Activated CD4-positive, alpha-beta T cell treated with anti-CD3 and anti-CD28 coated beads, Interleukin-2, amount 50 U/mL, for 4 hours (primary cell): ENCODE data around the gene STARD8.
"Not testable (repeated sequence)": the region's sequence is repeated elsewhere in the genome, so short reads cannot be mapped to it uniquely, and the experiment has no call there.

ENCODE experiments used
- DNase-seq, 2 experiments: peaks; one replicate each; pipeline ENCODE4 v3.0.0-alpha.2; 2020

STARD8 gene

DNA sequence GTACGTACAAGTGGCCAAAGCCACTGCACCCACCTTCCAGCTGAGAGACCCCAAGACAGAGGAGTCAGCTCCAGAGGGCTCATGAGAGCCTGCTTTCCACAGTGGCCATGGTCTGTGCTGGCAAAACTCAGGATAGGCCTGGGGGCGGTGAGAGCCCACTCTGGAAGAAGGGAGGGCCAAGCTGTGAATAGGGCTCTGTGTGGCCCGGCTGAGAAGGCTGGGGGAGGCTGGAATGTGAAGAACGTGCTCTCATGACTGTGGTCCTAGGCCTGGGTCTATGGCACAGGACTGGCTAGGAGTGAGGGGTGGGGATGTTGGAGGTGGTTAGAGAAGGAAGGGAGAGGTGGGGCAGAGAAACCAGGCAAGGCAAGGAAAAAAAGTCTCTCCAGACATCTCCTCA is 13.3 kb downstream of the STARD8 start:
- no peak for DNase-seq

DNA sequence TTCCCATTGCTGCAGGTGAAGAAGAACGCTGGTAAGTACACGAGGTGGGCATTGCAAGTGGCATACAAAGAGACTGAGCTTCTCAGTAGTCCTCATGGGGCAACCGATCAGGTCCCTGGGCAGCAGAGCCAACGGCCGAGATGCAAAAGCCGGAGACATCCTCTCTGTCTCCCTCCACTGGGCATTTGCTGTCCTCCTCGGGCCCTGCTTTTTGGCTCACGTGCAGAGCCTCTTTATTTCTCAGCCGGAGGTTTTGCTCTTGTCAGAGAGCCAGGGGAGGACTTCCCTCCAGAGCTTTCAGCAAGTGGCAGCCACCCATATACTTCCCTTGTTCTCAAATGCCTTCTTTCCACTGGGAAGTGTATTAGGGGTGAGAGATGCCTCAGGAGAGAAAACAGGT is 18.0 kb downstream of the STARD8 start:
- no peak for DNase-seq

- no peak for DNase-seq
Observed at GRCh38 chrX:68666580-68666979, 19.1 kb downstream of the STARD8 start.

- DNase-seq: no peak
Observed at GRCh38 chrX:68669094-68669860, 21.8 kb downstream of the STARD8 start.

GRCh38 chrX:68669871-68670270 is 22.4 kb downstream of the STARD8 start:
- DNase-seq: no peak

GRCh38 chrX:68671221-68671620 is 23.8 kb downstream of the STARD8 start:
- DNase-seq: no peak

- no peak for DNase-seq
Observed at GRCh38 chrX:68672581-68673318, 25.3 kb downstream of the STARD8 start.

GRCh38 chrX:68675571-68675970 is 28.1 kb downstream of the STARD8 start:
- no peak for DNase-seq

- DNase-seq: no peak
Observed at GRCh38 chrX:68676335-68676734, 28.9 kb downstream of the STARD8 start.

GRCh38 chrX:68677998-68678397 is 30.5 kb downstream of the STARD8 start:
- DNase-seq: no peak

GRCh38 chrX:68681443-68681941 is 34.0 kb downstream of the STARD8 start:
- DNase-seq: no peak

- DNase-seq: no peak
Observed at GRCh38 chrX:68682790-68683189, 35.3 kb downstream of the STARD8 start.

DNA sequence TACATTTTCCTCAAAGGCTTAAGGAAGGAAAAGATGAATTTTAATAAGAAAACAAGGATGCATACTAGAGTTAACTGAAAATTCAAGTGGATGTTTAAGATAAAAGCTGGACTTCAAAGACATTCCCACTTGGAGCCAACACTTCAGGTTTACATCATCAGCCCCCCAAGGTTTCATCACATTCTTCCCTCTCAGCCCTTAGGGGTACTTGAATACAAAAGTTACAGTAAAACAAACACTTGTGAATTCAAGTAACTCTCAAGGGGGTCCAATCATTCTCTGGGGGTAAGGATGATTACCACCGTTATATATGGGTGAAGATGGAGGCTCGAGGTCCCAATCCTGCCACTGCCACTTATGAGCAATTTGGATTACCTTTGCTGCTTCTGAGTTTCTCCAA is 36.1 kb downstream of the STARD8 start:
- no peak for DNase-seq

GRCh38 chrX:68684291-68684918 is 36.9 kb downstream of the STARD8 start:
- no peak for DNase-seq

- DNase-seq: no peak
Observed at GRCh38 chrX:68684919-68685304, 37.4 kb downstream of the STARD8 start.

DNA sequence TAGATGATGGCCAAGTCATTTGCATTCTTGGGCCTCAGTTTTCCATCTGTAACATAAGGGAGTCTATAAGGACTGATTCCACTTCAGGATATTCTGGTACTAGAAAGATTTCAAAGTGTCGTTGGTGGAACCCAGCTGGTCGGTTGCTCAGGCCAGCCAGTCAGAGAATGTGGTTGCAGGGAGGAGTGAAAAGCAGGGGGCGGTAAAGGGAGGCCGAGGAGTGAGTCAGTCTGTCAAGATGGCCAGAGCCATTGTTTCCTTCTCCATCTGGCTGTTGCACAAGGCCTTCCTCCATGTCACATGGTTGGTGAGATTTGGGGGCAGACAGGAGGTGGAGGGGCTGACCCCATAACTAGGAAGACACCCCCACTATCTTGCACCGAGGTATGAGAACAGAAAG is 38.2 kb downstream of the STARD8 start:
- no peak for DNase-seq

DNA sequence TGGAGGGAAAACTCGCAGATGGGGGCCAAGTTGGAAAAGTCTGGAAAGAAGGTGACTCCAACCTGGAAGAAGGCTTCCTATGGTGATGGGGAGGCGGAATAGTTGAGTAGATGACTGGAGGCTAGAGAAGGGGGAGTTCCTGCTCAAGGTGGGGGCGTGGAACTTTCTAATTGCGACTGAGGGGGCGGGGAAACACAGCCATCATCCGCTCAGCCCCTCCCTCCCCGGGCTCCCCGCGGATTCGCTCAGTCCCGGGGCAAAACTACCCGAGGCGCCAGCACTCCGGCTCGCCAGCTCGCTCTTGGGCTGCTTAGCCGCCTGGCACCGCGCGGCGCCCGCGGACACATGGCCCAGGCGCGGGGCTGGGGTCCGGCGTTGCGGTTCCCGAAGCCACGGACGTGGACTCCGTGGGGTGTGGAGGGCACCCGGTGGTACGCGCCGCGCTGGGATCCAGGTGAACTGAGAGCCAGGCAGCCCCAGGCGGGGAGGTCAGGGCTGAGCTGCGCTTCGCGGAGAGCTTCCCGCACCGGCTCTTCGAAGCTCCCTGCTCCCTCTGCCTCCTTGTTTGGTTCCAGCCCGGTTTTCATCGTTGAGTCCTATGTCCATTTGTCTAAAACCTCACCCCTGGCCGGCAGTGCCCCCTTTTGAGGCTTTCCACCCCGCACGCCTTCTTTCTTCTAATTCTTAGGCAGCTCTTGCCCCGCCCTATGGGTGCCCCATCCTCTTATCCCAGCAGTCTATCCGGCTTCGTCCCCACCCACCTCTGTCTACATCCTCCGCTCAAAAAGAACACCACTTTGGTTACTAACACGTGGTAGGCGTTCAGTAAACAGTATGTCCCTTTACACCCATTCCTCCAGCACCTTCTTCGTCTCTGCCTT is 38.9 kb downstream of the STARD8 start:
- no peak for DNase-seq

DNA sequence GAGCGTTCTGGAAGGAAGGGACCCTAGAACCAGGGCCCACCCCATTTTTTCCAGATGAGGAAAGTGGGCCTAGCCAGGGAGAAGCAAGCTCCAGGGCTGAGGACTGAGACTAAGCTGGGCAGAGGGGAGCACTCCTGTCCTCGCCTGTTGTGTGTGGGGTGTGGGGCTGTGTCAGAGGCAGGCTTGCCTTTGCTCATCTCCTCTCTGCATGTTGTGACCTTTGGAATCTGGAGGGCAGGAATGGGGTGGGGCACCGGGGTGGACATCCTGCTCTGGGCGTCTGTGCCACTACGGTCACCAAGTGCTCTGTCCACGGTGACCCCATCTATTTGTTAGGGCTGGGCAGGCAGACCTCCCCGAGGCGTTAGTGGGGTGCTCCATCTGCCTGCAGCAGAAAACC is 41.5 kb downstream of the STARD8 start:
- not testable (repeated sequence) for DNase-seq

- DNase-seq: no peak
Observed at GRCh38 chrX:68690936-68691501, 43.6 kb downstream of the STARD8 start.

DNA sequence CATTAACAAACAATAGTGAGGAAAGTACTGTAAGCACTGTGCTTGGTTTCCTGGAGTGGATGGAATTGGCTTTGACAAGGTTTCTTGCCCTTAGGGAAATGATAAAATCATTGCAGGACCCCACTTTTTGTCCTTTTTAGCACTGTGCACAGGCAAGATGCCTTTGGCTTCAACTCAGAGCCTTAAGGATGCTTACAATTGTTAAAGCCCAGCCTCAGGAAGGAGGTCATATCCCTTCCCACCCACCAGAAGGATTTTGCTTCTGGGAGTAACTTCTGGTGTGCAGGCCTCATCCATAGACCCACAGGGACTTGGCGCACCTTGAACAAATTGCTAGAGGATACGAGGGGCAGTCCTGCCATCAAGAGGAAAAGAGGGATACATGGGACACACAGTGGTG is 44.5 kb downstream of the STARD8 start:
- no peak for DNase-seq

DNA sequence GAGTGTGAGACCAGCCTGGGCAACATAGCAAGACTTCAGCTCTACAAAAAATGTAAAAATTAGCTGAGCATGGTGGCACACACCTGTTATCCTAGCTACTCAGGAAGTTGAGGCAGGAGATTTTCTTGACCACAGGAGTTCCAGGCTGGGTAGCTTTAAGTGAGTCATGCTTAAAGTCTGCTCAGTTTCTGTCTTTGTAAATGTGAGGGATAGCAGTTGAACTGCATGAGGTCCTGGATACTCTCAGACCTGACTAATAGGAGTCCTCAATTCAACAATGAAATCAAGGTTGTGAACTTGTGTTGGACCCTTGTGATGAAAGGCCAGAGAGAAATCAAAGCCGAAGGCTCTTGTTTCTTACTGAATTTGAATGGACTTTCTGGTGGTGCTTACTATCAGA is 45.2 kb downstream of the STARD8 start:
- DNase-seq: no peak
